Adipose tissue (tissue), 3 donors: ENCODE data around the gene KCNJ10. TPM values are rescaled to one million over a fixed set of nuclear protein-coding genes. Genes with fewer than 3 reads are reported as not detected.

Experiments used
- H3K27ac ChIP-seq: one replicate; pipeline ENCODE4 v1.5.1; 2013; ENCODE audit warnings: low read depth, low read length
- WGBS, 3 donors: extraction: QIAGEN DNeasy Blood & Tissue Kit; methylation state at CpG; one replicate each; pipeline ENCODE4 v1.1.7; 2013; 5-methylcytosine and 5-hydroxymethylcytosine counted together
- polyA plus RNA-seq, 3 donors: library from polyadenylated mRNA; stranded (reverse); fragments of 200-250 nt; gene quantifications; one replicate each; pipeline ENCODE4 v1.2.3, GENCODE V29; 2013
- donor health status: healthy with polysubstance abuse.
- donor health status: Bipolar disorder and iron deficiency.
- donor health status: healthy.

KCNJ10 gene
- polyA plus RNA-seq, 3 donors: 0.09 to 0.12 TPM; not detected in 1

- no peak overlapping the region for H3K27ac ChIP-seq
- 40 to 84% (median 82%) methylated on average over 1 of the region's 1 CpG for WGBS, 3 donors
These were observed 52.4 kb downstream of the KCNJ10 start for GRCh38 chr1:160017592-160017991.

GRCh38 chr1:160011781-160012180, 58.2 kb downstream of the KCNJ10 start:
- 65 to 77% (median 67%) methylated on average over 3 of the region's 3 CpGs for WGBS, 3 donors
- no peak overlapping the region for H3K27ac ChIP-seq

GRCh38 chr1:160009801-160010200, 60.2 kb downstream of the KCNJ10 start:
- 38 to 51% (median 42%) methylated on average over 2 of the region's 2 CpGs for WGBS, 3 donors
- no peak overlapping the region for H3K27ac ChIP-seq

GRCh38 chr1:160009081-160009480, 60.9 kb downstream of the KCNJ10 start:
- no peak overlapping the region for H3K27ac ChIP-seq
- WGBS, 3 donors: 29 to 72% (median 51%) methylated on average over 2 of the region's 2 CpGs

- no peak overlapping the region for H3K27ac ChIP-seq
- 71 to 77% (median 71%) methylated on average over 3 of the region's 3 CpGs for WGBS, 3 donors
These were observed 62.3 kb downstream of the KCNJ10 start for GRCh38 chr1:160007577-160008200.

GRCh38 chr1:160006312-160006940, 63.5 kb downstream of the KCNJ10 start:
- WGBS, 3 donors: 25 to 29% (median 25%) methylated on average over 5 of the region's 5 CpGs
- H3K27ac ChIP-seq: no peak overlapping the region

- H3K27ac ChIP-seq: no peak overlapping the region
- WGBS, 3 donors: 72 to 77% (median 74%) methylated on average over 4 of the region's 4 CpGs
These were observed 64.9 kb downstream of the KCNJ10 start for GRCh38 chr1:160005070-160005469.

GRCh38 chr1:160004425-160004824, 65.5 kb downstream of the KCNJ10 start:
- no peak overlapping the region for H3K27ac ChIP-seq
- 82 to 91% (median 84%) methylated on average over 2 of the region's 2 CpGs for WGBS, 3 donors

- 85 to 98% (median 88%) methylated on average over 1 of the region's 1 CpG for WGBS, 3 donors
These were observed 66.0 kb downstream of the KCNJ10 start for GRCh38 chr1:160004001-160004400.

GRCh38 chr1:160001440-160001839, 68.5 kb downstream of the KCNJ10 start:
- 72 to 83% (median 73%) methylated on average over 2 of the region's 2 CpGs for WGBS, 3 donors
- no peak overlapping the region for H3K27ac ChIP-seq

More at GRCh38 chr1:160004001-160004400, 66.0 kb downstream of the KCNJ10 start:
- no peak overlapping the region for H3K27ac ChIP-seq

- no peak overlapping the region for H3K27ac ChIP-seq
- 45 to 71% (median 68%) methylated on average over 4 of the region's 4 CpGs for WGBS, 3 donors
These were observed 70.8 kb downstream of the KCNJ10 start for GRCh38 chr1:159999204-159999603.

- H3K27ac ChIP-seq: no peak overlapping the region
These were observed 73.3 kb downstream of the KCNJ10 start for GRCh38 chr1:159996653-159997052.

- no peak overlapping the region for H3K27ac ChIP-seq
- 84 to 92% (median 88%) methylated on average over 2 of the region's 2 CpGs for WGBS, 3 donors
These were observed 75.1 kb downstream of the KCNJ10 start for GRCh38 chr1:159994896-159995295.

- H3K27ac ChIP-seq: no peak overlapping the region
- WGBS, 3 donors: 72 to 81% (median 80%) methylated on average over 2 of the region's 2 CpGs
These were observed 76.0 kb downstream of the KCNJ10 start for GRCh38 chr1:159993911-159994310.

- H3K27ac ChIP-seq: no peak overlapping the region
- WGBS, 3 donors: 69 to 87% (median 80%) methylated on average over 1 of the region's 1 CpG
These were observed 77.8 kb downstream of the KCNJ10 start for GRCh38 chr1:159992161-159992560.

GRCh38 chr1:159991513-159991912, 78.4 kb downstream of the KCNJ10 start:
- no peak overlapping the region for H3K27ac ChIP-seq
- WGBS, 3 donors: 45 to 72% (median 47%) methylated on average over 4 of the region's 4 CpGs

GRCh38 chr1:159990005-159990404, 80.0 kb downstream of the KCNJ10 start:
- WGBS, 3 donors: 88 to 91% (median 90%) methylated on average over 5 of the region's 5 CpGs
- H3K27ac ChIP-seq: no peak overlapping the region

GRCh38 chr1:159989581-159989980, 80.4 kb downstream of the KCNJ10 start:
- 63 to 96% (median 83%) methylated on average over 3 of the region's 3 CpGs for WGBS, 3 donors
- no peak overlapping the region for H3K27ac ChIP-seq

- WGBS, 3 donors: 22 to 81% (median 76%) methylated on average over 1 of the region's 1 CpG
- no peak overlapping the region for H3K27ac ChIP-seq
These were observed 82.0 kb downstream of the KCNJ10 start for GRCh38 chr1:159988006-159988405.

GRCh38 chr1:159987186-159987585, 82.8 kb downstream of the KCNJ10 start:
- WGBS, 3 donors: 71 to 90% (median 76%) methylated on average over 4 of the region's 4 CpGs
- no peak overlapping the region for H3K27ac ChIP-seq
